ENCODE data around the gene ACTR8. TPM values are rescaled to one million over a fixed set of nuclear protein-coding genes. Genes with fewer than 3 reads are reported as not detected.

Gene ACTR8
- total and polyA plus RNA-seq, 2 of the 13 experiments (the other 11 are each of a cell fraction or from before 2014, with no cell fraction given), result 15.5 to 29.0 TPM

DNA sequence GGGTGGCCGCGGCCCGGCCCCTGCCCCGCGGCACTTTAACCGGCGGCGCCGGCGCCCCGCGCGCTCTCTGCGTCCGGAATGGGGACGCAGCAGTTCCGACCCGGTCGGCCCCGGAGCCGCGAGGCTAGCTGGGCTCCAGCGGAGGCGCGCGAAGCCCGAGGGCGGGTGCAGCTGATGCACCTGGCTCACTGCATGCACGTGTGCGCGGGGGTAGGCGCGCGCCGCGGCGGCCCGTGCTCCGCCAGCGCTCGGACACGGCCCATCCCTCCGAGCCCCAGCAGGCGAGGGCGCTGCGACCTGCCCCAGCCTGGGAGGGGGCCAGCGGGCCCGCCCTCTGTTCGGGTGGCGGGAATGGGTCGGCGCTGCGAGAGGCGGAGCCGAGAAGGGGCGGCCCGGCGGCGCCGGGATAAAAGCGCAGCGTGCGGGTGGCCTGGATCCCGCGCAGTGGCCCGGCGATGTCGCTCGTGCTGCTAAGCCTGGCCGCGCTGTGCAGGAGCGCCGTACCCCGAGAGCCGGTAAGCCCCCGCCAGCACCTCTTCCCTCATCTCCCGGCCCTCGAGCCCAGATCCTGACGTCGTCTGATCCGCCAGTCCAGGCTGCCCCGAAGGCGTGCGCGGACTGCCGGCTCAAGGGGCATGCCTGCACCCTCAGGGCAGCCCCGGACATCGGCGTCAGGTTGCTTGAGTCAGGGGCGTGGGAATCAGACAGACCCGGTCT is 35.7 kb downstream of the ACTR8 start, which contains the start of the genes CHDH and IL17RB (continued):
- peak; percentile 95 for TF ChIP-seq ZNF776 (CRISPR knock-in tag; IDR thresholded peaks at IDR 0.05)
- peak; percentile 33; the same call in 1 of the 2 replicates for TF ChIP-seq ZSCAN12 (CRISPR knock-in tag; IDR thresholded peaks at IDR 0.05)
- no peak; the same call in 1 of the 2 replicates for TF ChIP-seq ZBTB26 (CRISPR knock-in tag; IDR thresholded peaks at IDR 0.05; ENCODE audit: borderline replicate concordance)
- TF ChIP-seq ELF4 (CRISPR knock-in tag; IDR thresholded peaks at IDR 0.05; ENCODE audit: borderline replicate concordance), result no peak
- no peak for TF ChIP-seq HBP1 (CRISPR knock-in tag; IDR thresholded peaks at IDR 0.05; ENCODE audit: low read depth)
- peak; percentile 72; the same call in 1 of the 2 replicates for TF ChIP-seq GATA4 (IDR thresholded peaks at IDR 0.05; ENCODE audit: borderline replicate concordance, low read depth)
- TF ChIP-seq MIER3 (CRISPR knock-in tag; IDR thresholded peaks at IDR 0.05; ENCODE audit: borderline replicate concordance), result peak; percentile 46; the same call in 1 of the 2 replicates
- TF ChIP-seq USF2 (IDR thresholded peaks at IDR 0.05; ENCODE audit: low read depth, low read length), result no peak
- TF ChIP-seq USF2 (CRISPR knock-in tag; IDR thresholded peaks at IDR 0.05; ENCODE audit: borderline replicate concordance), result peak; percentile 39; the same call in 1 of the 2 replicates
- no peak for TF ChIP-seq MLXIP (CRISPR knock-in tag; IDR thresholded peaks at IDR 0.05; ENCODE audit: borderline replicate concordance)
- TF ChIP-seq JUN (CRISPR knock-in tag; IDR thresholded peaks at IDR 0.05), result peak; percentile 60; the same call in 1 of the 2 replicates
- TF ChIP-seq ZZZ3 (CRISPR knock-in tag; IDR thresholded peaks at IDR 0.05; ENCODE audit: borderline replicate concordance), result no peak; the same call in 1 of the 2 replicates
- no peak for TF ChIP-seq ZNF101 (CRISPR knock-in tag; IDR thresholded peaks at IDR 0.05; ENCODE audit: borderline replicate concordance, low read depth)
- peak; percentile 67 for TF ChIP-seq THAP11 (CRISPR knock-in tag; IDR thresholded peaks at IDR 0.05)
- TF ChIP-seq IKZF4 (CRISPR knock-in tag; IDR thresholded peaks at IDR 0.05; ENCODE audit: borderline replicate concordance, low read depth, not compliant biosample characterization), result no peak
- no peak; the same call in 1 of the 2 replicates for TF ChIP-seq ZBTB10 (CRISPR knock-in tag; IDR thresholded peaks at IDR 0.05; ENCODE audit: borderline replicate concordance)
- no peak for TF ChIP-seq SMARCE1 (IDR thresholded peaks at IDR 0.05; ENCODE audit: borderline replicate concordance)
- peak; percentile 69; the same call in 1 of the 2 replicates for TF ChIP-seq ZFP36L2 (CRISPR knock-in tag; IDR thresholded peaks at IDR 0.05)

Measured in HepG2 (cell line).